Breast epithelium (tissue), 3 donors: ENCODE measurements around the gene INSIG2.
A peak's percentile ranks its signal among the peaks of the same experiment; 100 is the strongest.

ENCODE experiments used
- CTCF ChIP-seq, 3 donors: fragments of 450-650 bp; IDR thresholded peaks; one replicate each; pipeline ENCODE4 v1.5.1; 2016 to 2017; ENCODE audit warnings: antibody characterized with exemption in 3 of 3, mild to moderate bottlenecking in 3 of 3, moderate library complexity in 3 of 3
- POLR2A ChIP-seq: fragments of 450-650 bp; IDR thresholded peaks from one replicate; pipeline ENCODE4 v1.6.1; 2016; ENCODE audit warnings: antibody characterized with exemption, mild to moderate bottlenecking, moderate library complexity

GRCh38 chr2:118089139-118089800 is 999 bp downstream of the INSIG2 start:
- peak in 2 of 3 donors; percentile 35 to 36 for TF ChIP-seq CTCF (IDR thresholded peaks at IDR 0.05)
- TF ChIP-seq POLR2A: no peak
